ENCODE measurements around the gene TUBB1.

Gene TUBB1

DNA sequence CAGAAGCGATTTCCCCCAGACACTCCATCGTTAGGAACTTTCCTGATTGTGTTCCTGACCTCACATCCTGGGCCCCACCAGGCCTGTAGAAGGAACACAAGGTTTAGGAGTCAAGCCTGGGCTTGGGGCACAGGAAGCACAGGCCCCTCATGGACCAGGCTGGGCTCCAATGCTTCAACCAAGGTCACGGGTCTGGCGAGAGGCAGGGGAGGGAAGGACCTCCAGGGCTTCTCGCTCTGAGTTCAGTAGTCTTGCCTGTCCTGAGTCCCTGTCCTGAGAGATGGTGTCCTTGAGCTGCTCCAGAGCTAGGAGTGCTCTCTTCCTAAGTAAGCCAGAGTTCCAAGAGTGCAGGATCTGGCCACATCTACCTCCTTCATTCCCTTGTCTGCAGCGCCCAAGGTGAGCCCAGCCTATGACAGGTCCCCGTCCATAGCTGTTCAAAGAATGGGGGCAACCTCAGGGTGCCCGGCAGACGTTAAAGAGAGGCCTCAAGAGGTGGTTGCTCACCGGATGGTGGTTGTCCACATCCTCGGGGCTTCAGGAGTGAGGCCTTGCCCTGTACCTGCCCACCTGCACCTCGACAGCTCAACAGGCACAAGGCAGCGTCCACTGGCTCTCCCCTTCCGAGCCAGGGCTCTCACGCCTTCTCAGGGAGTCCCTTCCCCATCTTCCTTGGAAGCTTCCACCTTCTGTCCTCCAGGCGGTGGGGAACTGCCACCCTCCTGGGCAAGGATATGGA lies 1.6 kb upstream of the TUBB1 start:
- in situ Hi-C loops (cut with MboI; ENCODE audit: low pct_unique_long_range_greater_than_20kb, low sequenced_read_pairs, unreplicated experiment) = no loop called here
- DNase-seq (ENCODE audit: low spot score) = no peak
- TF ChIP-seq, protein P1, sequence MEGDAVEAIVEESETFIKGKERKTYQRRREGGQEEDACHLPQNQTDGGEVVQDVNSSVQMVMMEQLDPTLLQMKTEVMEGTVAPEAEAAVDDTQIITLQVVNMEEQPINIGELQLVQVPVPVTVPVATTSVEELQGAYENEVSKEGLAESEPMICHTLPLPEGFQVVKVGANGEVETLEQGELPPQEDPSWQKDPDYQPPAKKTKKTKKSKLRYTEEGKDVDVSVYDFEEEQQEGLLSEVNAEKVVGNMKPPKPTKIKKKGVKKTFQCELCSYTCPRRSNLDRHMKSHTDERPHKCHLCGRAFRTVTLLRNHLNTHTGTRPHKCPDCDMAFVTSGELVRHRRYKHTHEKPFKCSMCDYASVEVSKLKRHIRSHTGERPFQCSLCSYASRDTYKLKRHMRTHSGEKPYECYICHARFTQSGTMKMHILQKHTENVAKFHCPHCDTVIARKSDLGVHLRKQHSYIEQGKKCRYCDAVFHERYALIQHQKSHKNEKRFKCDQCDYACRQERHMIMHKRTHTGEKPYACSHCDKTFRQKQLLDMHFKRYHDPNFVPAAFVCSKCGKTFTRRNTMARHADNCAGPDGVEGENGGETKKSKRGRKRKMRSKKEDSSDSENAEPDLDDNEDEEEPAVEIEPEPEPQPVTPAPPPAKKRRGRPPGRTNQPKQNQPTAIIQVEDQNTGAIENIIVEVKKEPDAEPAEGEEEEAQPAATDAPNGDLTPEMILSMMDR (IDR thresholded peaks at IDR 0.05; ENCODE audit: extremely low read depth, insufficient read depth, missing control alignments) = no peak

DNA sequence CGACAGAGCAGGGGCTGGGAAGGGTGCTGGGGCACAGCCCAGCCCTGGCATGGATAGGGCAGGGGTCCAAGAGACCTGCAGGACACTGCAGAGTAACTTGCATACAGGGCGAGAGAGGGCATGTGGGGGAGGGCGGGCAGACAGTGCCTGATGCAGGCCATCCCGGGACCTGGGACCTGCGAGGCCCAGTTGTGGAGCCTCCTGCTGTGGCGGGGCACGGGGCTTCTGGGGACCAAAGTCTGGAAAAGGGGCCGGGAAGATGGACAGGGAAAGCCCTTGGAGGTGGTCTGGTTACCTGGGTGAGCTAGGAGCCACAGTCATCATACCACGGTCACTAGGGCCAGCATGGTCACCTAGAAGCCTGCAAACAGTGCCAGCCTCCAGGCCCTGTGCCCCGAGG lies 412 bp upstream of the TUBB1 start:
- in situ Hi-C loops (cut with MboI; ENCODE audit: low pct_unique_long_range_greater_than_20kb, low sequenced_read_pairs, unreplicated experiment) = no loop called here
- DNase-seq (ENCODE audit: low spot score) = no peak
- TF ChIP-seq, protein P1 (IDR thresholded peaks at IDR 0.05; ENCODE audit: extremely low read depth, insufficient read depth, missing control alignments) = no peak

DNA sequence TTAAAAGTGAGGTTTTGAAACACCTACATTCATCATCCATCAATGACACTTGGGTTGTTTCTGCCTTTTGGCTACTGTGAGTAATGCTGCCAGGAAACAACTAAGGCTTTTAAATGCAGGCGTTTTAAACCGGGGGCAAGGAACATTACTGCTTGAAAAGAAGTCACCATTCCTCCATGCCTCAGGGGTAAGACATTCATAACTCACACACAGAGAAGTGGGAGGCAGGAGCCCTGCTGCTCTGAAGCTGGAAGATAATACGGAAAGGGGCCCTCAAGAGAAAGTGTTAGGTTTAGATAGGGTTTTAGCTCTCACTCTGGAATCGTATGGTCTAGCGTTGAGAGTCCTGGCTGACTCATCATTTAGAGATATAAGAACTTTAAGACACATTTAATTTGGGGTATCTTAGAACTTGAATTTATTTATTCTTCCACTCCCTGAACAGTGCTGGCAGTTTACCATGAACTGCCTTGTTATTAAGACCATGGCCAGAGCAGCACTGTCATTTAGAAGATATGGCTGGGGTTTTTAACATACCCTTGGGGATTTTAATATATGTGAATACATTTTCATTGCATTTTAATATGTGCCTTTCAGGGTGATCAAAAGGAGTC lies 1.8 kb downstream of the TUBB1 start:
- TF ChIP-seq, protein P1 (IDR thresholded peaks at IDR 0.05; ENCODE audit: extremely low read depth, insufficient read depth, missing control alignments) = no peak
- in situ Hi-C loops (cut with MboI; ENCODE audit: low pct_unique_long_range_greater_than_20kb, low sequenced_read_pairs, unreplicated experiment) = no loop called here
- no peak for DNase-seq (ENCODE audit: low spot score)

DNA sequence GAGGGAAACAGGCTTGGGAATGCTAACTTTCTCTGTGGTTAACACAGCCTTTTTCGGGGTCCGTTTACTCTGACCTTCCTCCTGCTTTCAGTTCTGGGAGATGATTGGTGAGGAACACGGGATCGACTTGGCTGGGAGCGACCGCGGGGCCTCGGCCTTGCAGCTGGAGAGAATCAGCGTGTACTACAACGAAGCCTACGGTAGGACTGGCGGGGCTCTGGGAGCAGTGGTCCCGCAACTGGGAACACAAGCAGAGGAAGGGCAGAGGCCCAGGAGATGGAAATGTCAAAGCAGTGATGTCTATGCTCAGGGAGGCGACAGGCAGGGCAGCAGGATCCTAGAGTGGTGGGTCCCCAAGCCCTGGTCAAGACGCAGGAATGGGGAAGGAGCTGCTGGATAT lies 3.5 kb downstream of the TUBB1 start:
- in situ Hi-C loops (cut with MboI; ENCODE audit: low pct_unique_long_range_greater_than_20kb, low sequenced_read_pairs, unreplicated experiment) = no loop called here
- DNase-seq (ENCODE audit: low spot score) = no peak
- TF ChIP-seq, protein P1 (IDR thresholded peaks at IDR 0.05; ENCODE audit: extremely low read depth, insufficient read depth, missing control alignments) = no peak

DNA sequence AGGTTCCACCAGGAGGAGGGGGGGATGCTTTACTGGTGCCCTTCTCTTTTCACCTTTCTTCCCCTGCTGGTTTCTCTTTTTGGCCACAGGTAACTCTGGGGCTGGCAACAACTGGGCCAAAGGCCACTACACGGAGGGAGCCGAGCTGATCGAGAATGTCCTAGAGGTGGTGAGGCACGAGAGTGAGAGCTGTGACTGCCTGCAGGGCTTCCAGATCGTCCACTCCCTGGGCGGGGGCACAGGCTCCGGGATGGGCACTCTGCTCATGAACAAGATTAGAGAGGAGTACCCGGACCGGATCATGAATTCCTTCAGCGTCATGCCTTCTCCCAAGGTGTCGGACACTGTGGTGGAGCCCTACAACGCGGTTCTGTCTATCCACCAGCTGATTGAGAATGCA lies 4.4 kb downstream of the TUBB1 start:
- no peak for DNase-seq (ENCODE audit: low spot score)
- TF ChIP-seq, protein P1 (IDR thresholded peaks at IDR 0.05; ENCODE audit: extremely low read depth, insufficient read depth, missing control alignments) = no peak
- in situ Hi-C loops (cut with MboI; ENCODE audit: low pct_unique_long_range_greater_than_20kb, low sequenced_read_pairs, unreplicated experiment) = no loop called here

DNA sequence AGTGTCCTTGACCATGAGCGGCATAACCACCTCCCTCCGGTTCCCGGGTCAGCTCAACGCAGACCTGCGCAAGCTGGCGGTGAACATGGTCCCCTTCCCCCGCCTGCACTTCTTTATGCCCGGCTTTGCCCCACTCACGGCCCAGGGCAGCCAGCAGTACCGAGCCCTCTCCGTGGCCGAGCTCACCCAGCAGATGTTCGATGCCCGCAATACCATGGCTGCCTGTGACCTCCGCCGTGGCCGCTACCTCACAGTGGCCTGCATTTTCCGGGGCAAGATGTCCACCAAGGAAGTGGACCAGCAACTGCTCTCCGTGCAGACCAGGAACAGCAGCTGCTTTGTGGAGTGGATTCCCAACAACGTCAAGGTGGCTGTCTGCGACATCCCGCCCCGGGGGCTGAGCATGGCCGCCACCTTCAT lies 4.9 kb downstream of the TUBB1 start:
- TF ChIP-seq, protein P1 (IDR thresholded peaks at IDR 0.05; ENCODE audit: extremely low read depth, insufficient read depth, missing control alignments) = no peak
- no peak for DNase-seq (ENCODE audit: low spot score)
- in situ Hi-C loops (cut with MboI; ENCODE audit: low pct_unique_long_range_greater_than_20kb, low sequenced_read_pairs, unreplicated experiment) = no loop called here

Measured in GM13977 (cell line).